ENCODE data around the gene MBL2. TPM values are rescaled to one million over a fixed set of nuclear protein-coding genes. Genes with fewer than 3 reads are reported as not detected.

MBL2 gene
- polyA plus RNA-seq, 4 donors: not detected

- no peak for DNase-seq (ENCODE audit: low read depth in 4 of 4, low spot score in 3 of 4)
Observed at GRCh38 chr10:52742731-52743130, 29.9 kb downstream of the MBL2 start.

- no peak for DNase-seq (ENCODE audit: low read depth in 4 of 4, low spot score in 3 of 4)
Observed at GRCh38 chr10:52741851-52742250, 30.7 kb downstream of the MBL2 start.

- DNase-seq (ENCODE audit: low read depth in 4 of 4, low spot score in 3 of 4): peak in 1 of 4 donors; percentile 15
Observed at GRCh38 chr10:52740913-52741675, 31.5 kb downstream of the MBL2 start.

- no peak for DNase-seq (ENCODE audit: low read depth in 4 of 4, low spot score in 3 of 4)
Observed at GRCh38 chr10:52740155-52740549, 32.4 kb downstream of the MBL2 start.

- no peak for DNase-seq (ENCODE audit: low read depth in 4 of 4, low spot score in 3 of 4)
Observed at GRCh38 chr10:52739380-52740154, 33.0 kb downstream of the MBL2 start.

GRCh38 chr10:52738951-52739350 lies 33.6 kb downstream of the MBL2 start:
- no peak for DNase-seq (ENCODE audit: low read depth in 4 of 4, low spot score in 3 of 4)

- DNase-seq (ENCODE audit: low read depth in 4 of 4, low spot score in 3 of 4): peak in 2 of 4 donors; percentile 7 to 16
Observed at GRCh38 chr10:52729271-52730104, 43.1 kb downstream of the MBL2 start.

- DNase-seq (ENCODE audit: low read depth in 4 of 4, low spot score in 3 of 4): no peak
Observed at GRCh38 chr10:52720018-52720417, 52.6 kb downstream of the MBL2 start.

Measured in right renal pelvis (tissue), 4 donors.